ENCODE data around the gene LRTM2.

The LRTM2 gene

DNA sequence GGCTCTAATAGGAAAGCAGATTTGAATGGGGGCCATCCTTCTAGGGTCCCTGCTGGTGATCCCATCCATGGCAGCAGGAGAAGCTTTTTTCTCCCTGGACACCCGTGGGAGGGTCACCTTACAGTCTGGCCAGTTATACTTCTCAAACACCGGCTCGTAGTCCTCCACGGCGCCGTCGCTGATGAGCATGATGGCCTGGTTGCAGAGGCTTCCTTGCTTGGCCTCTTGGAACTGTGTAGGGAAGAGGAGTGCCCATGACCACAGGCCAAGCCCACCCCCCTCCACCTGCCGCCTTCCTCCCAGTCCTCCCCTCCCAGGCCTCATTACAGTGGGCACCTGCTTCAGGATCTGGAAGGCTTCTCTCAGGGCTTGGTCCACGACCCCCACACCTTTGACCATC is 64.3 kb downstream of the LRTM2 start:
- DNase-seq (ENCODE audit: low read depth in 3 of 3) = no peak

DNA sequence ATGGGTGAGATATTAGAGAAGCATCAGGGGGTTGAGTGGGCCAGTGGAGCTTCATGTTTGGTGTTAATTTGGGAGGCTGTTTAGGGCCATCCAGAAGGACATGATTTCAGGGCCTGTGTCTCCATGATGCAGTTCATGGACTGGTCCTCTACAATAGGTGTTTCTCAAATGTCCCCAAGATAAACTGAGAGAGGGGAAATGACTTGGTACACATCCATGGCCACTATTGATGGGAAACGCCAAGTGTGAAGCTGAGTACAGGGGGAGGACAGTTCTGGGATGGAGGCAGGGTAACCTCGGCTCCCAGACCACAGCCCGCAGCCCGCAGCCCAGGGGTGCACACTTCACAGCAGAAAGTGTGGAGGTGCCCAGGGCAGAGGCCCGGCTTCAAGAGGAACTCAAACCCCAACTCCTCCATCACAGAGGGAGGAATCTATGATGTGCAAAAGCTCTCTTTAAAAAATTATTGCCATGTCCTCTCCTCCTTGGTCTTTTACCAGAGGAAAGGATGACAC is 64.8 kb downstream of the LRTM2 start:
- no peak for DNase-seq (ENCODE audit: low read depth in 3 of 3)

DNA sequence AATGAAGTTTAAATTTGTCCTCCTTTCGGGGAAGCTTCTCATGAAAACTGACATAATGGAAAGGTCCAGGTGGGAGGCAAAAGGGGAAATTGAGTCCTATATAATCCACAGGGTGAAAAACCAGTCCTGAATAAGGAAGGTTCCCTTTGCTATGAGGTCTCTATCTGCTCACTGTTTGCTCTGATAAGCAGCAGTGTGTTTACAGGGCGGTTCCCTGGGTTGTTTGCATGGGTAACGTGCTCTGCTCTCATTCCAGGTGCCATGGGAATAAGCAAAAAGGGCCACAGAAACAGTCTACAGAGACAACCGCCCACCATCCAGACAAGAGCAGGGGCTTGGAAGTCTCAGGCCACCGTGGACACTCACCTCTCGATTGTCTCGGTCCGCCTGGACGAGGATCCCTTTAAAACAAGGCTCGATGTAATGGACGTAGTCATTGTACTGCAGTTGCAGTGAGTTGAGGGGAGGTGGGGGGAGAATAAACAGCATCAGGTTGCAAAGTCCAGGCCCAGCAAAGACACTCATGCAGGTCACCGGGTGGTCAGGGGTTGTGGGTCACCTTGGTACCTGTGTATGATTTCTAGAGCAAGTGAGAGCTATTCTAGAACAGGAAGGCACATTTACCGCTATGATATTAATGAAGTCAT is 65.4 kb downstream of the LRTM2 start:
- DNase-seq (ENCODE audit: low read depth in 3 of 3) = no peak

All from stimulated activated CD4-positive, alpha-beta T cell treated with anti-CD3 and anti-CD28 coated beads, TNF-alpha, amount 100 ng/mL, for 24 hours (primary cell).